Mesenchymal stem cell (in vitro differentiated cells and primary cell): Measurements from ENCODE around the gene ASPG.

ENCODE experiments used
- DNase-seq: peaks from one replicate; pipeline ENCODE4 v3.0.0-alpha.2; 2013
- H2AFZ ChIP-seq: one replicate; pipeline ENCODE4 v1.6.1; 2013; ENCODE audit warnings: low read depth, mild to moderate bottlenecking, control low read depth, inconsistent platforms, low read length, moderate library complexity
- H2AK5ac ChIP-seq: 2 replicates; pipeline ENCODE4 v1.6.1; 2013; ENCODE audit warnings: low read length, moderate library complexity, mild to moderate bottlenecking, inconsistent platforms; ENCODE audit not compliant: severe bottlenecking
- H2BK120ac ChIP-seq: one replicate; pipeline ENCODE4 v1.6.1; 2013; ENCODE audit warnings: low read depth, mild to moderate bottlenecking, inconsistent platforms, low read length, moderate library complexity
- H2BK12ac ChIP-seq, 2 experiments: one replicate each; pipeline ENCODE4 v1.6.1; 2013; ENCODE audit warnings: inconsistent platforms in 2 of 2, low read length in 2 of 2, mild to moderate bottlenecking in 2 of 2, moderate library complexity in 2 of 2, control low read depth in 1 of 2
- H2BK15ac ChIP-seq: one replicate; pipeline ENCODE4 v1.6.1; 2013; ENCODE audit warnings: mild to moderate bottlenecking, low read depth, inconsistent platforms; ENCODE audit not compliant: poor library complexity, severe bottlenecking
- H2BK5ac ChIP-seq: 2 replicates; pipeline ENCODE4 v1.6.1; 2013; ENCODE audit warnings: low read depth, mild to moderate bottlenecking, low read length, control low read depth, inconsistent platforms; ENCODE audit not compliant: poor library complexity, severe bottlenecking
- H3K14ac ChIP-seq, 2 experiments: one replicate each; pipeline ENCODE4 v1.6.1; 2013; ENCODE audit warnings: inconsistent platforms in 2 of 2, low read length in 2 of 2, control low read depth in 1 of 2, mild to moderate bottlenecking in 1 of 2, moderate library complexity in 1 of 2
- H3K18ac ChIP-seq, 2 experiments: one replicate each; pipeline ENCODE4 v1.6.1; 2013; ENCODE audit warnings: inconsistent platforms in 2 of 2, low read length in 2 of 2, control low read depth in 1 of 2, low read depth in 1 of 2, mild to moderate bottlenecking in 1 of 2
- H3K23ac ChIP-seq, 2 experiments: one replicate each; pipeline ENCODE4 v1.6.1; 2013; ENCODE audit warnings: inconsistent platforms in 2 of 2, low read length in 2 of 2, mild to moderate bottlenecking in 2 of 2, moderate library complexity in 2 of 2, control low read depth in 1 of 2
- H3K27ac ChIP-seq: 2 replicates; pipeline ENCODE4 v1.5.1; 2013; ENCODE audit warnings: mild to moderate bottlenecking, moderate library complexity, low read length, control low read depth, inconsistent platforms; ENCODE audit not compliant: poor library complexity, severe bottlenecking
- H3K27me3 ChIP-seq, 2 experiments: 2 replicates each; pipeline versions ENCODE4 v1.6.1 to v1.7.0; 2013; ENCODE audit warnings: low read length in 2 of 2, mild to moderate bottlenecking in 2 of 2, moderate library complexity in 2 of 2, control low read depth in 1 of 2, inconsistent platforms in 1 of 2; ENCODE audit not compliant: control insufficient read depth in 1 of 2, insufficient read depth in 1 of 2
- H3K36me3 ChIP-seq, 2 experiments: 2 replicates each; pipeline versions ENCODE4 v1.6.1 to v1.7.0; 2013; ENCODE audit warnings: low read length in 2 of 2, control low read depth in 1 of 2, inconsistent platforms in 1 of 2, low read depth in 1 of 2, mild to moderate bottlenecking in 1 of 2; ENCODE audit not compliant: insufficient read depth in 2 of 2, control insufficient read depth in 1 of 2
- H3K4ac ChIP-seq, 2 experiments: one replicate each; pipeline ENCODE4 v1.6.1; 2013; ENCODE audit warnings: inconsistent platforms in 2 of 2, low read length in 2 of 2, mild to moderate bottlenecking in 2 of 2, moderate library complexity in 2 of 2, control low read depth in 1 of 2, low read depth in 1 of 2
- H3K4me1 ChIP-seq: 2 replicates; pipeline ENCODE4 v1.6.1; 2013; ENCODE audit warnings: low read depth, low read length, control low read depth; ENCODE audit not compliant: control insufficient read depth, insufficient read depth
- H3K4me2 ChIP-seq: 2 replicates; pipeline ENCODE4 v1.6.1; 2013; ENCODE audit warnings: low read length, mild to moderate bottlenecking, inconsistent platforms; ENCODE audit not compliant: poor library complexity, severe bottlenecking
- H3K4me3 ChIP-seq, 2 experiments: 2 replicates each; pipeline versions ENCODE4 v1.5.1 to v1.7.0; 2013; ENCODE audit warnings: low read length in 2 of 2, mild to moderate bottlenecking in 2 of 2, control low read depth in 1 of 2, low read depth in 1 of 2; ENCODE audit not compliant: insufficient read depth in 1 of 2
- H3K79me1 ChIP-seq: replicated peaks from 2 replicates; pipeline ENCODE4 v1.6.1; 2013; ENCODE audit warnings: mild to moderate bottlenecking, control low read depth, low read length, inconsistent platforms; ENCODE audit not compliant: poor library complexity, severe bottlenecking
- H3K9ac ChIP-seq: 2 replicates; pipeline ENCODE4 v1.7.0; 2013; ENCODE audit warnings: mild to moderate bottlenecking, low read length, moderate library complexity
- H3K9me3 ChIP-seq: 2 replicates; pipeline ENCODE4 v1.7.0; 2013; ENCODE audit warnings: mild to moderate bottlenecking, low read length; ENCODE audit not compliant: control insufficient read depth
- H4K8ac ChIP-seq: one replicate; pipeline ENCODE4 v1.6.1; 2013; ENCODE audit warnings: inconsistent platforms, mild to moderate bottlenecking, low read length, moderate library complexity
- H4K91ac ChIP-seq: one replicate; pipeline ENCODE4 v1.6.1; 2013; ENCODE audit warnings: mild to moderate bottlenecking, low read length, inconsistent platforms
- WGBS: methylation state at CpG from one replicate; pipeline ENCODE4 v1.1.7; 2013; ENCODE audit warnings: mixed read lengths; 5-methylcytosine and 5-hydroxymethylcytosine counted together

ASPG gene

GRCh38 chr14:104156142-104156541 lies 70.6 kb downstream of the ASPG start:
- no peak overlapping the region for H3K23ac ChIP-seq
- no peak overlapping the region for H3K4ac ChIP-seq
- no peak overlapping the region for H2BK120ac ChIP-seq
- no peak overlapping the region for H3K27ac ChIP-seq
- no peak overlapping the region for H3K4me3 ChIP-seq
- no peak overlapping the region for H2AK5ac ChIP-seq
- H3K9ac ChIP-seq: no peak overlapping the region
- H2BK5ac ChIP-seq: no peak overlapping the region
- no peaks in the 10 kb centered on the region for H3K36me3 ChIP-seq
- peaks cover 3% of the 10 kb centered on the region for H3K4me1 ChIP-seq
- H3K4me2 ChIP-seq: no peak overlapping the region
- H4K8ac ChIP-seq: no peak overlapping the region
- no peak overlapping the region for H3K14ac ChIP-seq
- H3K79me1 ChIP-seq: no peaks in the 10 kb centered on the region
- DNase-seq: no peak
- WGBS: 93% methylated on average over 5 of the region's 5 CpGs
- no peak overlapping the region for H2BK15ac ChIP-seq
- H2BK12ac ChIP-seq: no peak overlapping the region
- H2AFZ ChIP-seq: no peak overlapping the region
- H3K9me3 ChIP-seq: no peaks in the 10 kb centered on the region
- H3K18ac ChIP-seq: no peak overlapping the region
- peak overlapping the region; percentile 29 for H4K91ac ChIP-seq
- peaks cover 2 to 6% of the 10 kb centered on the region in 2 experiments for H3K27me3 ChIP-seq

GRCh38 chr14:104157016-104157928 lies 71.8 kb downstream of the ASPG start:
- Histone ChIP-seq H3K9me3 (no peaks in the 10 kb centered on the region), H3K4me2 (no peak overlapping the region), H4K8ac (no peak overlapping the region), H3K27ac (no peak overlapping the region), H2BK120ac (no peak overlapping the region), H3K23ac (no peak overlapping the region), H3K79me1 (no peaks in the 10 kb centered on the region), H3K4ac (no peak overlapping the region), H3K9ac (no peak overlapping the region), H3K4me3 (no peak overlapping the region), H2AFZ (no peak overlapping the region), H3K18ac (no peak overlapping the region), H3K27me3 (no peaks in the 10 kb centered on the region), H2BK5ac (no peak overlapping the region), H2AK5ac (no peak overlapping the region), H3K14ac (no peak overlapping the region), H3K4me1 (peaks cover 3% of the 10 kb centered on the region), H3K36me3 (no peaks in the 10 kb centered on the region), H2BK15ac (no peak overlapping the region), H4K91ac (no peak overlapping the region), H2BK12ac (no peak overlapping the region)
- 94% methylated on average over 41 of the region's 42 CpGs for WGBS
- DNase-seq: no peak

- Histone ChIP-seq H4K8ac (no peak overlapping the region), H2AK5ac (no peak overlapping the region), H3K27ac (no peak overlapping the region), H3K18ac (no peak overlapping the region), H4K91ac (no peak overlapping the region), H2BK5ac (no peak overlapping the region), H3K9me3 (no peaks in the 10 kb centered on the region), H3K27me3 (no peaks in the 10 kb centered on the region), H2BK120ac (no peak overlapping the region), H3K14ac (no peak overlapping the region), H3K79me1 (no peaks in the 10 kb centered on the region), H3K36me3 (no peaks in the 10 kb centered on the region), H3K4me2 (no peak overlapping the region), H2BK15ac (no peak overlapping the region), H2BK12ac (no peak overlapping the region), H2AFZ (no peak overlapping the region), H3K23ac (no peak overlapping the region), H3K4me1 (peaks cover 3% of the 10 kb centered on the region), H3K4ac (no peak overlapping the region), H3K9ac (no peak overlapping the region), H3K4me3 (no peak overlapping the region)
- 90% methylated on average over 51 of the region's 51 CpGs for WGBS
- no peak for DNase-seq
Observed at GRCh38 chr14:104158827-104159798, 73.6 kb downstream of the ASPG start.

GRCh38 chr14:104159990-104160389 lies 74.5 kb downstream of the ASPG start:
- Histone ChIP-seq H3K27me3 (no peaks in the 10 kb centered on the region), H2AK5ac (no peak overlapping the region), H3K18ac (no peak overlapping the region), H3K79me1 (no peaks in the 10 kb centered on the region), H3K4me1 (no peaks in the 10 kb centered on the region), H2BK12ac (no peak overlapping the region), H2BK15ac (no peak overlapping the region), H2AFZ (no peak overlapping the region), H3K4me3 (no peak overlapping the region), H2BK5ac (no peak overlapping the region), H3K4me2 (no peak overlapping the region), H3K4ac (no peak overlapping the region), H3K36me3 (no peaks in the 10 kb centered on the region), H4K91ac (no peak overlapping the region), H3K9ac (no peak overlapping the region), H3K27ac (no peak overlapping the region), H3K14ac (no peak overlapping the region), H3K23ac (no peak overlapping the region), H2BK120ac (no peak overlapping the region), H3K9me3 (no peaks in the 10 kb centered on the region), H4K8ac (no peak overlapping the region)
- no peak for DNase-seq
- 92% methylated on average over 9 of the region's 9 CpGs for WGBS
